KMS-11 (cell line): Measurements from ENCODE around the gene TICAM2.

Source experiments
- H2AFZ ChIP-seq: fragments of 200-600 bp; sonication (generic); 2 replicates; pipeline ENCODE4 v1.6.1; 2016; ENCODE audit warnings: antibody characterized with exemption, mixed run types, low read depth
- H3K27ac ChIP-seq: fragments of 200-600 bp; sonication (generic); 2 replicates; pipeline ENCODE4 v1.6.1; 2016; ENCODE audit warnings: mild to moderate bottlenecking, mixed run types
- H3K27me3 ChIP-seq: fragments of 200-600 bp; sonication (generic); 2 replicates; pipeline ENCODE4 v1.6.1; 2017; ENCODE audit warnings: mild to moderate bottlenecking, low read depth, mixed run types, moderate library complexity; ENCODE audit not compliant: insufficient read depth
- H3K36me3 ChIP-seq: fragments of 200-600 bp; sonication (generic); 2 replicates; pipeline ENCODE4 v1.6.1; 2017; ENCODE audit warnings: mild to moderate bottlenecking, mixed run types; ENCODE audit not compliant: insufficient read depth
- H3K4me1 ChIP-seq: fragments of 200-600 bp; sonication (generic); 2 replicates; pipeline ENCODE4 v1.6.1; 2016; ENCODE audit warnings: mild to moderate bottlenecking, low read depth, mixed run types; ENCODE audit not compliant: poor library complexity, severe bottlenecking
- H3K4me2 ChIP-seq: fragments of 200-600 bp; sonication (generic); 2 replicates; pipeline ENCODE4 v1.7.0; 2016; ENCODE audit warnings: mild to moderate bottlenecking, mixed run types
- H3K4me3 ChIP-seq: fragments of 200-600 bp; sonication (generic); IDR thresholded peaks from 2 replicates; pipeline ENCODE4 v1.6.1; 2017; ENCODE audit warnings: low read depth, low read length, mixed read lengths; ENCODE audit not compliant: insufficient read depth
- H3K79me2 ChIP-seq: fragments of 200-600 bp; sonication (generic); 2 replicates; pipeline ENCODE4 v1.6.1; 2016; ENCODE audit warnings: low read depth, mixed run types; ENCODE audit not compliant: insufficient read depth
- H3K9ac ChIP-seq: fragments of 200-600 bp; sonication (generic); 2 replicates; pipeline ENCODE4 v1.6.1; 2016; ENCODE audit warnings: mild to moderate bottlenecking, mixed run types
- H4K20me1 ChIP-seq: fragments of 200-600 bp; sonication (generic); 2 replicates; pipeline ENCODE4 v1.6.1; 2016; ENCODE audit warnings: mild to moderate bottlenecking, mixed run types; ENCODE audit not compliant: insufficient read depth
- CTCF ChIP-seq: fragments of 200-600 bp; sonication (generic); conservative IDR thresholded peaks from 2 replicates; pipeline ENCODE4 v1.6.1; 2017; ENCODE audit warnings: low read depth, mild to moderate bottlenecking, antibody characterized with exemption, low read length, moderate library complexity, mixed read lengths

TICAM2 gene

GRCh38 chr5:115531380-115531779, 70.9 kb downstream of the TICAM2 start:
- no peak overlapping the region for H3K27ac ChIP-seq
- no peak for TF ChIP-seq CTCF

DNA sequence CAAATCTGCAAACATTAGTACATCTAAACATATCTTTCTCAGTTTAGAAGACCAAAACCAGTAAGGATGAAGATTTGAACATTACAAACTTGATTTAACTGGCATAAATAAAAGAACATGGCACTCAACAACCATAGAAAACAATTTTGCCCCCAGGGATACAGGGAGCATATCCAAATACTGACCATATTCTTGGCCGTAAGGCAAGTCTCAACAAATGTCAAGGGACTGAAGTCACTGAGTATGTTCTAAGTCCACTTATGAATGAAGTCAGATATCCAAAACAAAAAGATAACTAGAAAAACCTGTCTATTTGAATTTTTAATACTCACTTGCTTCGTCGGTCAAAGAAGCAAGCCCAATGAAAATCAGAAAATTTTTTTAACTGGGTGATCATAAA, 71.9 kb downstream of the TICAM2 start:
- Histone ChIP-seq H3K4me3 (no peak overlapping the region), H3K27me3 (no peaks in the 10 kb centered on the region), H3K79me2 (peaks cover 75% of the 10 kb centered on the region), H3K4me2 (no peak overlapping the region), H4K20me1 (no peaks in the 10 kb centered on the region), H3K27ac (no peak overlapping the region), H3K36me3 (no peaks in the 10 kb centered on the region), H2AFZ (no peak overlapping the region), H3K4me1 (no peaks in the 10 kb centered on the region), H3K9ac (no peak overlapping the region)
- no peak for TF ChIP-seq CTCF

More at GRCh38 chr5:115531380-115531779, 70.9 kb downstream of the TICAM2 start:
- Histone ChIP-seq H3K4me2 (no peak overlapping the region), H3K9ac (no peak overlapping the region), H3K4me3 (no peak overlapping the region), H3K4me1 (no peaks in the 10 kb centered on the region), H3K79me2 (peaks cover 84% of the 10 kb centered on the region), H3K27me3 (no peaks in the 10 kb centered on the region), H2AFZ (no peak overlapping the region), H4K20me1 (no peaks in the 10 kb centered on the region), H3K36me3 (no peaks in the 10 kb centered on the region)
